Stimulated activated CD4-positive, alpha-beta T cell treated with anti-CD3 and anti-CD28 coated beads, Interleukin-2, amount 100 ng/mL, for 24 hours (primary cell): Measurements from ENCODE around the gene C11orf24.
"Not testable (repeated sequence)": the region's sequence is repeated elsewhere in the genome, so short reads cannot be mapped to it uniquely, and the experiment has no call there.

ENCODE experiments used
- DNase-seq, 2 donors: peaks; one replicate each; pipeline ENCODE4 v3.0.0-alpha.2; 2020

C11orf24 gene

GRCh38 chr11:68271781-68272608 is at the start of gene C11orf24:
C11orf24 (minus strand) TSS chr11:68271973; CDS start chr11:68263767, 8,206 bp downstream.
- DNase-seq: peak; percentile 94 to 95

GRCh38 chr11:68317147-68317785 is 45.5 kb upstream of the C11orf24 start:
- no peak for DNase-seq

- no peak for DNase-seq
Measured at GRCh38 chr11:68315171-68315920, 43.6 kb upstream of the C11orf24 start.

- DNase-seq: no peak
Measured at GRCh38 chr11:68314203-68315170, 42.7 kb upstream of the C11orf24 start.

- no peak for DNase-seq
Measured at GRCh38 chr11:68313574-68314202, 41.9 kb upstream of the C11orf24 start.

GRCh38 chr11:68312780-68313573 is 41.2 kb upstream of the C11orf24 start:
- DNase-seq: peak; percentile 32 to 49

- peak in 1 of 2 donors; percentile 35 for DNase-seq
Measured at GRCh38 chr11:68312117-68312779, 40.5 kb upstream of the C11orf24 start, which contains the start of gene LRP5. LRP5 (plus strand) TSS chr11:68312591; CDS start chr11:68312715, 124 bp downstream.

GRCh38 chr11:68311160-68312116 is 39.7 kb upstream of the C11orf24 start:
- no peak for DNase-seq

- no peak for DNase-seq
Measured at GRCh38 chr11:68309621-68310185, 37.9 kb upstream of the C11orf24 start.

GRCh38 chr11:68308068-68308467 is 36.3 kb upstream of the C11orf24 start:
- no peak for DNase-seq

- DNase-seq: no peak
Measured at GRCh38 chr11:68306636-68307035, 34.9 kb upstream of the C11orf24 start.

GRCh38 chr11:68303982-68304780 is 32.4 kb upstream of the C11orf24 start:
- no peak for DNase-seq

- DNase-seq: no peak
Measured at GRCh38 chr11:68303083-68303482, 31.3 kb upstream of the C11orf24 start.

GRCh38 chr11:68302670-68303069 is 30.9 kb upstream of the C11orf24 start:
- no peak for DNase-seq

GRCh38 chr11:68302256-68302655 is 30.5 kb upstream of the C11orf24 start:
- DNase-seq: no peak

- no peak for DNase-seq
Measured at GRCh38 chr11:68300076-68300830, 28.5 kb upstream of the C11orf24 start.

GRCh38 chr11:68299517-68299879 is 27.7 kb upstream of the C11orf24 start:
- DNase-seq: not testable (repeated sequence)
